22Rv1 (cell line): ENCODE data around the gene CACNG5.

Experiments used
- CTCF ChIP-seq: fragments of 450-650 bp; IDR thresholded peaks from 2 replicates; pipeline ENCODE4 v1.5.1; 2017; ENCODE audit warnings: mild to moderate bottlenecking
- ZFX ChIP-seq: fragments of 450-650 bp; IDR thresholded peaks from 2 replicates; pipeline ENCODE4 v1.6.1; 2017; ENCODE audit warnings: antibody characterized with exemption, borderline replicate concordance

- TF ChIP-seq CTCF (peak; percentile 25), ZFX (no peak)
Measured at GRCh38 chr17:66841328-66841727, 6.4 kb downstream of the CACNG5 start.
